GM12872 (cell line): ENCODE measurements around the gene MYOD1.

Experiments
- CTCF ChIP-seq: IDR thresholded peaks from 3 replicates; pipeline ENCODE4 v1.5.1; 2011; ENCODE audit warnings: low read depth, mild to moderate bottlenecking, low read length, moderate library complexity; ENCODE audit not compliant: insufficient read depth

The MYOD1 gene

GRCh38 chr11:17719028-17719937, at the start of gene MYOD1:
TSS of gene MYOD1 (plus strand) at chr11:17719571. CDS start at chr11:17719783, 212 bp downstream.
- TF ChIP-seq CTCF, result no peak

DNA sequence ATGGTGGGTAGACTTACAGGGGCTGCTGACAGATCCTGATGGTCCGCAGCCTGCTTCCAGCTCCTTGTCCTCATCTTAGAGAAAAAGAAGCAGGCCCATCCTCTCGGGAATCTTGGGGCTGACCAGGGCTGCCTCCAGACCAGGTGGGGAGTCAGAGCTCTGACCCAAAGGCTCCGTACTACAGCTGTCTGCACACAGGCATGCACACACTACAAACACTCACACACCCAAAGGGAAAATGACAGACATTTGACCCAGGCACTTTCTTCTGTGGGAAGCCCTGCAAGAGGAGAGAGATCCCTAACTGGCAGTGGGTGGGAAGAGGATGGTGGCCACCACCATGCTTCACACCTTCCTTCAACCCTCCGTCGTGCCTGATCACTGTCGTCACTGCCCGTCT, 46.9 kb upstream of the MYOD1 start:
- no peak for TF ChIP-seq CTCF

DNA sequence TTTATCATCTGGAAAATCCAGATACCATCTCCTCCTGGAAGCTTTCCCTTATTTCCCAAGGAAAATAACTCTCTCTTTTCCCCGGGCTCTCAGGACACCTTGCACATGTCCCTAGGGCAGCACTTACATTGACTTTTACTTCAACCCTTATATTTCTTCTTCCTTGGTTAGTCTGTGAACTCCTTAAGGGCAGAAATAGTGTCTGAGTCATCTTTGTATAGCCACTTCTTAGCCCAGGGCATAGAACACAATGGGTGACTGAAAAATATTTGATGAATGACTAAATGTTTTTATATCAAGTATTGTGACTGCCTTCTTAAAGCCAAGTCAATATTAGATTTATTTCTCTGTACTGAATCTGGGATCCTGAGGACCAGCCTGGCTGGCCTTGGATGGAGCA, 45.4 kb upstream of the MYOD1 start:
- TF ChIP-seq CTCF, result no peak

DNA sequence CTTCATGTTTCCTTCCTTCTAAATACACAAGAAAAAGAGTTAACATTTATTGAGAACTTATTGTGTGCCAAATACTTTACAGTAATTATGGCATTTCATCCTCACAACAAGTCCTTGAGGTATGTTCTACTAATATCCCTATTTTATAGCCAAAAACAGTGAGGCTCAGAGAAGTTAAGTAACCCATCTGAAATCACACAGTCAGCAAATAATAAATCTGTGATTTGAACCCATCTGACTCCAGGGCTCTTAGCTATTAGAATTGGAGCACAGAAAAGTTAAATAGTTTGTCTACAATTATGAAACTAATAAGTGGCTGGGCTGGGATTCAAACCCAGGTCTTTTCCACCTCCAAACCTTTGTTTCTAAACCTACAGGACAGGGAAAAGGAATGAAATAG, 36.5 kb upstream of the MYOD1 start:
- no peak for TF ChIP-seq CTCF

GRCh38 chr11:17683377-17684161, 35.8 kb upstream of the MYOD1 start:
- TF ChIP-seq CTCF, result no peak

GRCh38 chr11:17684550-17684949, 34.8 kb upstream of the MYOD1 start:
- no peak for TF ChIP-seq CTCF

DNA sequence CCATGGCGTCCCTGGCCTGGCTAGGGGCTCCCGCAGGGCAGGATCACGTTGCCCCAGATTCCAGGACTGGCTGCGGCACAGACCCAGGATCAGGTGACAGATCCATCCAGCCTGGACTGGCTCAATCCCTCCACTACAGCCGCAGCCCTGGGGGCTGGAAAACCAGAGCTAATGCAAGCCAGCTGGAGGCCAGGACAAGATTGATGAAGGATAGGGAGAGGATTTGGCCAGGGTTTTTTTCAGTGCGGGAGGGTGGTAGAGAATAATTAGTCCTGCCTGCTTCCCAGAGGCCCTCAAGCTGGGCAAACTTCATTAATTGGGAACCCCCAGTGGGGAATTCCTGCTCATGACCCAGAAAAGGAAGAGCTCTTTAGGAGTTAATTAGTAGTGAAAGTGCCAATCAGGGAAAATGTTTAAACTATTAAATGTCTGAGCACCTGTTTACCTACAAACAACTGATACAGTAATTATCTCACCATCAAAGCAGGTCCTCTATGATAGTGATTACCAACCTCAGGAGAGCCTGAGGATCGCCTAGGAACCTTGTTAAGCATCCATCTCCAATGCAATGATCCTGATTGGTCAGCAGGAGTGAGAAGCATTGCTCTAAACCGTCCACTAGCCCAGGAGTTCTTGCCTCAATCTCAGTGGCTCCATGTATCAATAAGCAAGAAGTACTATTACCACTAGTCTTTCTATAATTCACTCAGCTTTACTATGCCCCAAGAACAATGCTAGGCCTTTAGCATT, 33.0 kb upstream of the MYOD1 start:
- no peak for TF ChIP-seq CTCF
